Uterus (tissue), 2 donors: ENCODE data around the gene BRDT.

Experiments
- POLR2A ChIP-seq, 2 donors: fragments of 450-650 bp; IDR thresholded peaks; one replicate each; pipeline ENCODE4 v1.6.1; 2016; ENCODE audit warnings: antibody characterized with exemption in 2 of 2, mild to moderate bottlenecking in 1 of 2, moderate library complexity in 1 of 2
- TF ChIP-seq, protein P1 (sequence below), 4 experiments: fragments of 200-600 bp in 2 of 4; fragments of 450-650 bp in 2 of 4; sonication (generic) in 2 of 4; IDR thresholded peaks; one replicate each; pipeline ENCODE4 v1.5.1; 2016 to 2019; ENCODE audit warnings: antibody characterized with exemption in 4 of 4, mild to moderate bottlenecking in 2 of 4, moderate library complexity in 1 of 4

DNA sequence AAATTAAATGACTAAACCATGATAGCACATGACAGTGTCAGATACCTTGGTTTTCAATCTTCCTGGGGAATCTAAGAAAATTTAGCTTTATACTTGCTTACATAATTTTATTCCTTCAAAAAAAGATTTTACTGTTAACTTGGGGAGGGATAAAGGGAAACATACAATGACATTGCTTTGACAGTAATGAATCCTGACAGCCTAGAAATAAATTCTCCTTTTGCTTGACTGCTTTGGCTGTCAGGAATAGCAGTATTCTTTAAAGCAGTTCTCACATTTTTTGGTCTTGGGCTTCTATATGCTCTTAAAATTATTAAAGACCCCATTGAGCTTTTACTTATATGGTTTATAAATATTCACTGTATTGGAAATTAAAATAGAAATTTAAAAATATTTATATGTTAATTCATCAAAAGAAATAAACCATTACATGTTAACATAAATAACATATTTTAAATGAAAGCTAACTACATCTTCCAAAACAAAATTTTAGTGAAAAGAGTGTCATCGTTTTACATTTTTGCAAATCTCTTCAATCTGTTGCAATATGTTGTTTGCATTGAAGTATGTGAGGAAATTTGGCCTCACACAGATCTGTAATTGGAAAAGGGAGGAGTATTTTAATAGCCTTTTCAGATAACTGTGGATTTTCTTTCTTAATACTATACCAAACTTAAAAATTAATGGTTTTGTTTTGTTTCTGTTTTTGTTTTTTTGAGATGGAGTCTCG lies 96.7 kb downstream of the BRDT start:
- TF ChIP-seq, protein P1, sequence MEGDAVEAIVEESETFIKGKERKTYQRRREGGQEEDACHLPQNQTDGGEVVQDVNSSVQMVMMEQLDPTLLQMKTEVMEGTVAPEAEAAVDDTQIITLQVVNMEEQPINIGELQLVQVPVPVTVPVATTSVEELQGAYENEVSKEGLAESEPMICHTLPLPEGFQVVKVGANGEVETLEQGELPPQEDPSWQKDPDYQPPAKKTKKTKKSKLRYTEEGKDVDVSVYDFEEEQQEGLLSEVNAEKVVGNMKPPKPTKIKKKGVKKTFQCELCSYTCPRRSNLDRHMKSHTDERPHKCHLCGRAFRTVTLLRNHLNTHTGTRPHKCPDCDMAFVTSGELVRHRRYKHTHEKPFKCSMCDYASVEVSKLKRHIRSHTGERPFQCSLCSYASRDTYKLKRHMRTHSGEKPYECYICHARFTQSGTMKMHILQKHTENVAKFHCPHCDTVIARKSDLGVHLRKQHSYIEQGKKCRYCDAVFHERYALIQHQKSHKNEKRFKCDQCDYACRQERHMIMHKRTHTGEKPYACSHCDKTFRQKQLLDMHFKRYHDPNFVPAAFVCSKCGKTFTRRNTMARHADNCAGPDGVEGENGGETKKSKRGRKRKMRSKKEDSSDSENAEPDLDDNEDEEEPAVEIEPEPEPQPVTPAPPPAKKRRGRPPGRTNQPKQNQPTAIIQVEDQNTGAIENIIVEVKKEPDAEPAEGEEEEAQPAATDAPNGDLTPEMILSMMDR (IDR thresholded peaks at IDR 0.05): no peak
- TF ChIP-seq POLR2A (IDR thresholded peaks at IDR 0.05): no peak
